Psoas muscle (tissue), 8 donors: ENCODE data around the gene PACSIN2. TPM values are rescaled to one million over a fixed set of nuclear protein-coding genes. Genes with fewer than 3 reads are reported as not detected.
A peak's percentile ranks its signal among the peaks of the same experiment; 100 is the strongest.

ENCODE experiments used
- ATAC-seq, 4 donors: fragments of 200-7000 bp; cut with Tn5 transposase; one replicate each; pipeline ENCODE4 v1.9.1; 2020; ENCODE audit warnings: moderate library complexity in 3 of 4, mild to moderate bottlenecking in 2 of 4
- DNase-seq, 2 donors: peaks; one replicate each; pipeline ENCODE4 v3.0.0-alpha.2; 2020
- H3K27ac ChIP-seq: fragments of 200-600 bp; one replicate; pipeline ENCODE4 v1.8.0; 2022
- H3K27me3 ChIP-seq, 3 donors: fragments of 200-600 bp in 1 of 3; one replicate each; pipeline versions ENCODE4 v1.6.1 to v1.8.0; 2013 to 2022; ENCODE audit warnings: low read length in 2 of 3, mild to moderate bottlenecking in 2 of 3, moderate library complexity in 1 of 3; ENCODE audit not compliant: insufficient read depth in 3 of 3
- H3K36me3 ChIP-seq, 2 donors: fragments of 200-600 bp in 1 of 2; one replicate each; pipeline versions ENCODE4 v1.6.1 to v1.8.0; 2013 to 2022; ENCODE audit warnings: low read depth in 1 of 2, mild to moderate bottlenecking in 1 of 2, moderate library complexity in 1 of 2; ENCODE audit not compliant: insufficient read depth in 1 of 2
- H3K4me1 ChIP-seq: fragments of 200-600 bp; one replicate; pipeline ENCODE4 v1.8.0; 2022
- H3K4me3 ChIP-seq: fragments of 200-600 bp; one replicate; pipeline ENCODE4 v1.8.0; 2022; ENCODE audit warnings: mild to moderate bottlenecking
- H3K9me3 ChIP-seq: fragments of 200-600 bp; one replicate; pipeline ENCODE4 v1.8.0; 2022
- WGBS, 3 donors: extraction: QIAGEN DNeasy Blood & Tissue Kit; methylation state at CpG; one replicate each; pipeline versions ENCODE4 v1.1.6 to v1.1.7; 2013; 5-methylcytosine and 5-hydroxymethylcytosine counted together
- intact Hi-C, 2 donors: fragments of 100-400 bp; cut with DNase I; formaldehyde crosslinking; loops; one replicate each; pipeline versions ENCODE4 v1.11.0 to v1.14.2; 2022
- polyA plus RNA-seq, 3 donors: library from polyadenylated mRNA; stranded (reverse); fragments of 200-250 nt; gene quantifications; one replicate each; pipeline ENCODE4 v1.2.3, GENCODE V29; 2013
- total RNA-seq, 4 donors: library from RNA; stranded (reverse); fragmentation: NEBNext Ultra II Directional in 2 of 4; extraction: Animal tissue kit (Norgen Biotek cat#: 25700) in 2 of 4; gene quantifications; one replicate each; pipeline versions ENCODE4 v1.2.1 to v1.2.4, GENCODE V29; 2021 to 2023
- TF ChIP-seq, protein P1 (sequence below): fragments of 200-600 bp; IDR thresholded peaks from one replicate; pipeline ENCODE4 v1.8.0; 2022; ENCODE audit warnings: antibody characterized with exemption
- donor health status: healthy with polysubstance abuse.
- donor health status: DM: no; HTN: no; CAD: no; lungs with moderate emphysema.
- donor health status: Bipolar disorder and iron deficiency.
- donor health status: healthy.
- donor health status: DM: yes; HTN: yes; CAD: no.
- donor health status: DM: no; HTN: no; CAD: no.
- donor health status: DM: no; HTN: no; CAD: no.
- donor health status: DM: yes; HTN: yes; CAD: no.

Gene PACSIN2
- total and polyA plus RNA-seq, 7 donors: 21.0 to 52.2 (median 31.4) TPM

- no peak for ATAC-seq
Observed at GRCh38 chr22:42889304-42889703, 125.6 kb downstream of the PACSIN2 start.

DNA sequence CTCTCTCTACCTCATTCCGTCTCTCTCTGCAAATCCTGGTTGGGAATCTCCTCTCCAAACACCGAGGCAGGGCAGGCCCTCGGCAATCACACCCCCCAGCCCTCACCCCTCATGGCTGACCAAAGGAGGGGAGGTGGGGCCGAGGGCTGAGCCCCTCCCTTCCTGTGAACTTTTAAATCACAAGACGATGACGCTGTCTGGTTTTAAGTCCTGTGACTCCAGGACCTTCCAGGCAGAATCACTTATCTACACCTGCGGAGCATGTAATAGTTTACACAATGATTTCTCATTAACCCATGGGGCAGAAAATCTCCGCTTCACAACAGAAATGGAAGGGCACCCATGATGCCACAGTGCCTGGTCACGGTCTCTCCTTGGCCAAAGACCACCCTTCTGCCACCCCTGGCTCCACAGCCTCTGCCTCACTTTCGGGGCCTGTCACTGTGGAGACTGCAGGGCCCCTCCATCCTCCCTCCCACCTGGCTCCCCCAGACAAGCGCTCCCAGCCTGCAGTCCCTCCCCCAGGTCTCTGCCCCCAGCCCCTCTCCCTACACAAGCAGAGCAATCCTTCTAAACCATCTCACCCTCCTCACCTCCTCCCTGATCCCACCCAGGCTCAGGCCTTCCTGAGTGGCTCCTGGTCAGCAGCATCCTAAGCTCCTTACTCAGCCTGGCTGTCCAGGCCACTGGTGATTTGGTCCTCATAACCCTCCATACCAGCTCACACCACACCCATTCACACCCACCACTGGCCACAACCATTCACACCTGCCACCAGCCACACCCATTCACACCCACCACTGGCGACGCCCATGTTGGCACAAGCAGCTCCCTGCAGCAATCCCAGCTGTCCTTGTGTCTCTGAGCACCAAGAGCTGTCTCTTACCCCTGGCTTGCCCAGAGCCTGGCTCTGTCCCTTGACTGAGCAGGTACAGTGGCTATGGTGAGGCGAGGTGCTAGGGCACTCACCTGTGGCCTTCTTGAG is 127.1 kb downstream of the PACSIN2 start:
- DNase-seq (no peak), ATAC-seq (no peak)
- H3K36me3 ChIP-seq: peaks cover 0 to 68% of the 10 kb centered on the region in 2 donors
- H3K4me3 ChIP-seq: no peak overlapping the region
- intact Hi-C loops: no loop called here
- WGBS, 3 donors: 86 to 88% (median 86%) methylated on average over 14 of the region's 14 CpGs
- TF ChIP-seq, protein P1, sequence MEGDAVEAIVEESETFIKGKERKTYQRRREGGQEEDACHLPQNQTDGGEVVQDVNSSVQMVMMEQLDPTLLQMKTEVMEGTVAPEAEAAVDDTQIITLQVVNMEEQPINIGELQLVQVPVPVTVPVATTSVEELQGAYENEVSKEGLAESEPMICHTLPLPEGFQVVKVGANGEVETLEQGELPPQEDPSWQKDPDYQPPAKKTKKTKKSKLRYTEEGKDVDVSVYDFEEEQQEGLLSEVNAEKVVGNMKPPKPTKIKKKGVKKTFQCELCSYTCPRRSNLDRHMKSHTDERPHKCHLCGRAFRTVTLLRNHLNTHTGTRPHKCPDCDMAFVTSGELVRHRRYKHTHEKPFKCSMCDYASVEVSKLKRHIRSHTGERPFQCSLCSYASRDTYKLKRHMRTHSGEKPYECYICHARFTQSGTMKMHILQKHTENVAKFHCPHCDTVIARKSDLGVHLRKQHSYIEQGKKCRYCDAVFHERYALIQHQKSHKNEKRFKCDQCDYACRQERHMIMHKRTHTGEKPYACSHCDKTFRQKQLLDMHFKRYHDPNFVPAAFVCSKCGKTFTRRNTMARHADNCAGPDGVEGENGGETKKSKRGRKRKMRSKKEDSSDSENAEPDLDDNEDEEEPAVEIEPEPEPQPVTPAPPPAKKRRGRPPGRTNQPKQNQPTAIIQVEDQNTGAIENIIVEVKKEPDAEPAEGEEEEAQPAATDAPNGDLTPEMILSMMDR: no peak
- no peak overlapping the region for H3K27ac ChIP-seq
- no peaks in the 10 kb centered on the region for H3K27me3 ChIP-seq
- H3K4me1 ChIP-seq: peaks cover 12% of the 10 kb centered on the region
- no peaks in the 10 kb centered on the region for H3K9me3 ChIP-seq

More at GRCh38 chr22:42889304-42889703, 125.6 kb downstream of the PACSIN2 start:
- DNase-seq: no peak
- Histone ChIP-seq H3K9me3 (no peaks in the 10 kb centered on the region), H3K4me1 (peaks cover 20% of the 10 kb centered on the region), H3K27me3 (no peaks in the 10 kb centered on the region), H3K36me3 (peaks cover 0 to 55% of the 10 kb centered on the region in 2 donors), H3K4me3 (no peak overlapping the region), H3K27ac (no peak overlapping the region)
- intact Hi-C loops: no loop called here
- TF ChIP-seq, protein P1: no peak
- 90 to 95% (median 93%) methylated on average over 4 of the region's 4 CpGs for WGBS, 3 donors

DNA sequence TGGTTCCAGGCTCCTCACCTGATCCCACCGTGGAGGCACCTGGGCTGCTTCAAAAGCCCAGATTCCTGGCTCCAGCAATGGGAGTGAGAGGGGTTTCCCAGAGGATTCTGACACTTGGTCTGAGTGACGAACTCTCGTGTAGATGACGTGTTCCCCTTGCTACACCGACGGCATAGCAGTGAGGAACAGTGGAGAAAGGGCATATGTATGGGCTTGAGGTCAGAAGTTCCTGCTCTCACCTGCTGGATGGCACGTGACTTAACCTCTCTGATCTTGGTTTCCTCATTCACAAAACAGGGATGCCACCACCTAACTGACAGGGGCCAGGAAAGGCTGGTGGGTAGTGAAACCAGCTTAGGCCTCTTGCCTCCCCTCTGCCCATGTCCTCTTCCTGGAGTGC is 127.8 kb downstream of the PACSIN2 start:
- intact Hi-C loops: no loop called here
- 85 to 91% (median 90%) methylated on average over 7 of the region's 7 CpGs for WGBS, 3 donors

GRCh38 chr22:42885446-42885845 is 129.5 kb downstream of the PACSIN2 start:
- peaks cover 20% of the 10 kb centered on the region for H3K4me1 ChIP-seq
- no peak for DNase-seq
- TF ChIP-seq, protein P1: no peak
- 76 to 88% (median 81%) methylated on average over 9 of the region's 9 CpGs for WGBS, 3 donors
- H3K9me3 ChIP-seq: no peaks in the 10 kb centered on the region
- H3K27me3 ChIP-seq: no peaks in the 10 kb centered on the region
- no peak for ATAC-seq
- intact Hi-C loops: no loop called here
- H3K27ac ChIP-seq: peak overlapping the region; percentile 36
- no peak overlapping the region for H3K4me3 ChIP-seq
- peaks cover 0 to 80% of the 10 kb centered on the region in 2 donors for H3K36me3 ChIP-seq

More for the DNA sequence above, 127.8 kb downstream of the PACSIN2 start:
- H3K4me1 ChIP-seq: peaks cover 10% of the 10 kb centered on the region
- no peaks in the 10 kb centered on the region for H3K9me3 ChIP-seq
- peaks cover 0 to 75% of the 10 kb centered on the region in 2 donors for H3K36me3 ChIP-seq
- no peak overlapping the region for H3K4me3 ChIP-seq
- TF ChIP-seq, protein P1: no peak
- DNase-seq (no peak), ATAC-seq (no peak)
- H3K27ac ChIP-seq: no peak overlapping the region
- H3K27me3 ChIP-seq: no peaks in the 10 kb centered on the region
